A673 (cell line): Measurements from ENCODE around the gene RLIM. TPM values are rescaled to one million over a fixed set of nuclear protein-coding genes. Genes with fewer than 3 reads are reported as not detected.

Experiments
- BruUV-seq: library from RNA; stranded (reverse); fragments of 400-500 nt; replicated peaks from 2 replicates; lab custom pipeline; 2021; lab: Mats Ljungman, UMichigan
- CTCF ChIA-PET: fragments of 300-600 bp; sonication (Branson Sonifier 250); formaldehyde crosslinking; loops from one replicate; lab custom pipeline; 2022; ENCODE audit warnings: antibody characterized with exemption; lab: Charles Lee
- POLR2A ChIA-PET: fragments of 300-600 bp; sonication (Branson Sonifier 250); formaldehyde crosslinking; loops from one replicate; lab custom pipeline; 2022; ENCODE audit warnings: antibody characterized with exemption; ENCODE audit not compliant: low non-redundant PET; lab: Charles Lee
- DNase-seq: peaks from one replicate; pipeline ENCODE4 v3.0.0-alpha.2; 2015; ENCODE audit warnings: low spot score
- H3K27ac ChIP-seq: fragments of 200-600 bp; sonication (generic); 2 replicates; pipeline ENCODE4 v1.5.1; 2016; ENCODE audit warnings: mixed run types, low read depth, mild to moderate bottlenecking, mixed read lengths, antibody characterized with exemption, low read length; ENCODE audit not compliant: poor library complexity, severe bottlenecking
- H3K27me3 ChIP-seq: fragments of 200-600 bp; sonication (generic); replicated peaks from 2 replicates; pipeline ENCODE4 v1.6.1; 2017; ENCODE audit warnings: mixed run types, low read depth, mild to moderate bottlenecking, mixed read lengths, antibody characterized with exemption, low read length; ENCODE audit not compliant: insufficient read depth, poor library complexity
- H3K36me3 ChIP-seq: fragments of 200-600 bp; sonication (generic); 2 replicates; pipeline ENCODE4 v1.6.1; 2016; ENCODE audit warnings: mixed run types, mild to moderate bottlenecking, mixed read lengths, antibody characterized with exemption, low read length; ENCODE audit not compliant: insufficient read depth, poor library complexity, severe bottlenecking
- H3K4me1 ChIP-seq: fragments of 200-600 bp; sonication (generic); 2 replicates; pipeline ENCODE4 v1.6.1; 2017; ENCODE audit warnings: mixed run types, mild to moderate bottlenecking, mixed read lengths, antibody characterized with exemption, low read length; ENCODE audit not compliant: insufficient read depth, poor library complexity, severe bottlenecking
- H3K4me3 ChIP-seq: fragments of 200-600 bp; sonication (generic); 2 replicates; pipeline ENCODE4 v1.5.1; 2016; ENCODE audit warnings: low read depth, mixed run types, mild to moderate bottlenecking, mixed read lengths, low read length; ENCODE audit not compliant: poor library complexity, severe bottlenecking
- H3K9me3 ChIP-seq: fragments of 200-600 bp; sonication (generic); 2 replicates; pipeline ENCODE4 v1.6.1; 2016; ENCODE audit warnings: mixed run types, low read depth, mild to moderate bottlenecking, mixed read lengths, antibody characterized with exemption, low read length; ENCODE audit not compliant: poor library complexity, severe bottlenecking
- CTCF ChIP-seq: fragments of 300-800, 200-600 bp; sonication (generic); conservative IDR thresholded peaks from 2 replicates; pipeline ENCODE4 v1.5.1; 2017; ENCODE audit warnings: low read depth, mild to moderate bottlenecking, antibody characterized with exemption, low read length, moderate library complexity, mixed read lengths
- EZH2 ChIP-seq: fragments of 200-600 bp; sonication (generic); IDR thresholded peaks from 2 replicates; pipeline ENCODE4 v1.6.1; 2017; ENCODE audit warnings: borderline replicate concordance, low read depth, mild to moderate bottlenecking, mixed read lengths, antibody characterized with exemption, low read length; ENCODE audit not compliant: poor library complexity, severe bottlenecking
- intact Hi-C: fragments of 100-400 bp; cut with micrococcal nuclease; formaldehyde crosslinking; loops from one replicate; pipeline ENCODE4 v1.10.0; 2022; ENCODE audit not compliant: unreplicated experiment
- total RNA-seq: library from RNA; stranded (reverse); gene quantifications from 2 replicates; pipeline ENCODE4 v1.2.3, GENCODE V29; 2021

Gene RLIM
- total RNA-seq, 1 experiment from 2014 or later, result 57.7 TPM

- no TSS peak for BruUV-seq
- Histone ChIP-seq H3K36me3 (peaks cover 18% of the 10 kb centered on the region), H3K9me3 (no peaks in the 10 kb centered on the region), H3K4me1 (no peaks in the 10 kb centered on the region), H3K27me3 (no peaks in the 10 kb centered on the region), H3K27ac (no peak overlapping the region), H3K4me3 (no peak overlapping the region)
- no peak for DNase-seq
- intact Hi-C loops, result no loop called here
- POLR2A ChIA-PET, result no interaction called here
- TF ChIP-seq EZH2, result no peak
- TF ChIP-seq CTCF, result no peak
- CTCF ChIA-PET, result no interaction called here
Observed at GRCh38 chrX:74585766-74586165, 28.7 kb downstream of the RLIM start.

GRCh38 chrX:74579597-74580198 lies 34.7 kb downstream of the RLIM start:
- H3K9me3 ChIP-seq, result no peaks in the 10 kb centered on the region
- no peaks in the 10 kb centered on the region for H3K4me1 ChIP-seq
- ChIA-PET CTCF (no interaction called here), POLR2A (no interaction called here)
- intact Hi-C loops, result no loop called here
- no peak for TF ChIP-seq CTCF
- TF ChIP-seq EZH2, result no peak
- no TSS peak for BruUV-seq
- no peaks in the 10 kb centered on the region for H3K36me3 ChIP-seq
- DNase-seq, result no peak
- no peak overlapping the region for H3K27ac ChIP-seq
- H3K4me3 ChIP-seq, result no peak overlapping the region
- H3K27me3 ChIP-seq, result no peaks in the 10 kb centered on the region

GRCh38 chrX:74578137-74578536 lies 36.3 kb downstream of the RLIM start:
- no peaks in the 10 kb centered on the region for H3K27me3 ChIP-seq
- POLR2A ChIA-PET, result no interaction called here
- TF ChIP-seq CTCF (no peak), EZH2 (no peak)
- H3K4me3 ChIP-seq, result no peak overlapping the region
- BruUV-seq, result no TSS peak
- H3K4me1 ChIP-seq, result no peaks in the 10 kb centered on the region
- DNase-seq, result no peak
- H3K9me3 ChIP-seq, result no peaks in the 10 kb centered on the region
- no peaks in the 10 kb centered on the region for H3K36me3 ChIP-seq
- intact Hi-C loops, result no loop called here
- CTCF ChIA-PET, result no interaction called here
- no peak overlapping the region for H3K27ac ChIP-seq
